Esophagus mucosa (tissue), 1 donor: ENCODE measurements around the gene BAIAP2L1. TPM values are rescaled to one million over a fixed set of nuclear protein-coding genes. Genes with fewer than 3 reads are reported as not detected.

ENCODE experiments used
- ATAC-seq: fragments of 200-7000 bp; cut with Tn5 transposase; one replicate; pipeline ENCODE4 v1.9.1; 2020
- total RNA-seq: library from RNA; stranded (reverse); gene quantifications from one replicate; pipeline ENCODE4 v1.2.4, GENCODE V29; 2023
- donor health status: DM: yes; HTN: yes; CAD: no.

Gene BAIAP2L1
- total RNA-seq, 1 donor from 2014 or later, result 30.6 TPM

- ATAC-seq, result no peak
Observed at GRCh38 chr7:98265841-98266271, 135.0 kb downstream of the BAIAP2L1 start.

GRCh38 chr7:98257701-98258100, 143.2 kb downstream of the BAIAP2L1 start:
- ATAC-seq, result no peak

GRCh38 chr7:98256431-98256830, 144.5 kb downstream of the BAIAP2L1 start:
- ATAC-seq, result no peak

DNA sequence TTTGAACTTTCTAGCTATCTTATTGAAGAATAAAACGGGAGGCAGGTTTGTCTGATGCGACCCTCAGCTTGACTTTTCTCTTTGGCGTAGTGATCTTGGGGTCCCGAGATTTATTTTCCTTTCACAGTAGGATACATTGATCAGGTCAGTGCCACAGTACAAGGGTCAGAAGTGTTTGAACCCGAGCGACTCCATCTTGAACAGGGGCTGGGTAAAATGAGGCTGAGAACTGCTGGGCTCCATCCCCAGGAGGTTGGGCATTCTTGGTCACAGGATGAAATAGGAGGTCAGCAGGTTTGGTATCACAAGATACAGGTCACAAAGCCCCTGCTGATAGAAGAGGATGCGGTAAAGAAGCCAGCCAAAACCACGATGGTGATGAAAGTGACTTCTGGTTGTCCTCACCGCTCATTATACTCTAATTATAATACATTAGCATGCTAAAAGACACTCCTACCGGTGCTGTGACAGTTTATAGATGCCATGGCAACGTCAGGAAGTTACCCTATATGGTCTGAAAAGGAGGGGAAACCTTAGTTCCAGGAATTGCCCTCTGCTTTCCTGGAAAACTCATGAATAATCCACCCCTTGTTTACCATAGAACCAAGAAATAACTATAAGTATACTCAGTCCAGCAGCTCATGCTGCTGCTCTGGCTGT, 145.8 kb downstream of the BAIAP2L1 start:
- ATAC-seq, result no peak

- no peak for ATAC-seq
Observed at GRCh38 chr7:98254516-98254915, 146.4 kb downstream of the BAIAP2L1 start.

- peak; percentile 63 for ATAC-seq
Observed at GRCh38 chr7:98252425-98253054, 148.3 kb downstream of the BAIAP2L1 start.

GRCh38 chr7:98251601-98252424, 149.1 kb downstream of the BAIAP2L1 start, which contains the start of gene TECPR1:
Gene TECPR1 (minus strand): TSS chr7:98252232. CDS start chr7:98246146, 6,086 bp downstream.
- peak; percentile 98 for ATAC-seq

- ATAC-seq, result peak; percentile 22
Observed at GRCh38 chr7:98251231-98251600, 149.7 kb downstream of the BAIAP2L1 start.

GRCh38 chr7:98250789-98251188, 150.1 kb downstream of the BAIAP2L1 start:
- no peak for ATAC-seq

- ATAC-seq, result no peak
Observed at GRCh38 chr7:98249106-98249505, 151.8 kb downstream of the BAIAP2L1 start.

DNA sequence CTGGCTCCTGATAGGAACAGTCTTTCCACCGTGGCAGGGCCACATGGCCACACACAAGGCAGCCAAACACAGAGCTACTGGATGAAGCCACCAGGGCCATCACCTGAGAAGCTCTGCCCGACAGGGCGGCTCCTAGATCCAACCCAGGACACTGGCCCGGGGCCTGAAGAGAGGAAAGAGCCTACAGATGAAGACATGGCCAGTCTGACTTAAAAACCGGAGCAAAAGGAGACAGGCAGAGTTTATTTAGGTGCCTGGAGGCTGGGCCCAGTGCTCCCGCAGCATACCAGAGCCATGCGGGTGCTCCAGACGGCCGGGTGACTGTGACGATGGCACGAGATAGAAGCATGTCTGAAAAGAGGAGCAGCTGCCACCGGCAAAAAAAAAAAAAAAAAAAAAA, 152.7 kb downstream of the BAIAP2L1 start:
- ATAC-seq, result no peak

- ATAC-seq, result no peak
Observed at GRCh38 chr7:98244871-98245270, 156.0 kb downstream of the BAIAP2L1 start.

DNA sequence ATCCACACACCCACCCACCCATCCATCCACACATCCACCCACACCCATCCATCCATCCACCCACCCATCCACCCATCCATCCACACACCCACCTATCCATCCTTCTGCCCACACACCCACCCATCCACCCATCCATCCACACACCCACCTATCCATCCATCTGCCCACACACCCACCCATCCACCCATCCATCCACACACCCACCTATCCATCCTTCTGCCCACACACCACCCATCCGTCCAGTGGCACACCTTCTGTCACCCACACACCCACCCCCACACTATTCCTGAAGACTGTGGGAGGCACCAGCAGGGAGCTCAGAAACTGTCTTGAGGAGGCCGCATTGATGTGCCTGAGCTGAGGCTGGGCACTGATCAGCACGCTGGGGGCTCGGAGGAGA, 158.0 kb downstream of the BAIAP2L1 start:
- no peak for ATAC-seq

GRCh38 chr7:98242342-98242741, 158.5 kb downstream of the BAIAP2L1 start:
- no peak for ATAC-seq

- no peak for ATAC-seq
Observed at GRCh38 chr7:98241674-98242241, 159.1 kb downstream of the BAIAP2L1 start.

Other genes with a start within 250 kb of the BAIAP2L1 start
- gene BHLHA15, start 189.7 kb downstream of the BAIAP2L1 start, total RNA-seq, result 0.76 TPM
- gene TECPR1, start 148.9 kb downstream of the BAIAP2L1 start, total RNA-seq, result 15.7 TPM
- gene BRI3, start 119.4 kb downstream of the BAIAP2L1 start, total RNA-seq, result 91.1 TPM
- 1.4 TPM for gene NPTX2, start 216.2 kb upstream of the BAIAP2L1 start, total RNA-seq